ENCODE results near the gene JAG2.
"Not testable (repeated sequence)": the region's sequence is repeated elsewhere in the genome, so short reads cannot be mapped to it uniquely, and the experiment has no call there.

The JAG2 gene

DNA sequence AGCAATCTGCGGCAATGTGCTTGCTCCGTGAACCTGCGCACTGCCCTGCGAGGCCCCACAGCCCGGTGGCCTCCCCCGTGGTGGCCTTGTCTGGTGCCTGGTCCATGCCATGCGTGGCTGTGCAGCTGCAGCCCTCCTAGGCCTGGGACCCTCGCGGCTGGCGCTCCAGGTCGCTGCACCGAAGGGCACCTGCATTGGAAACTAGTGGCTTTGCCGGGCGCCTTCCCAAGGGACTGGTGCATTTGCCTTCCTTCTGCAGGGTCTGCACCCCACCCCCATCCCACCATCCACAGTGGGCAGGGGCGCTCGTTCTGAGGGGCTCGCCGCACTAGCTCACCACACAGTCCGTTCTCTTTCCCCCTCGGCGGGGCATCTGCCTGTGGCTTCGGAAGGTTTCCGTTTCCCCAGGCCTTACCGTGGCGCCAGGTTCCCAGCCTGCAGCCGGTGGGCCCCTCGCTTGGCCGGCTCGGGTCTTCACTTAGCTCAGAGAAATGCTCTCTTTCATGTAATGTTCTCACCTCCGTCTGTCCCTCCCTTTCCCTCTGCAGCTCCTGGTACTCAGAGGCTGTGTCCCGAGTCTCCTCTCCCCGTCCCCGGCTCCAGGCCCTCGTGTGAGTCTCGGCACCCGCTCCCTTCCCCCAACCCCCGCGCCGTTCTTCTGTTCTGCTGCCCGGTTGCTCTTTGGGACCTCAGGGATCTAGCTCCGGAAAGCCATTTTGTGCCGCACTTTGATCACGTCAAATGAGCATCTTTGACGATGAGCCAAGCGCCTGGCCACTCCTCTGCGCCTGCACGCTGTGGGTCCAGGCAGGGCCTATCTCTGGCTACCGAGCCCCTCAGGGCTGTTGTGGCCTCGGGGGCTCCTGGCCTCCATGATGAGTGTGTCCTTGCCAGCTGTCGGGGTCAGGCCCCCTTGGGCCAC lies 31.9 kb downstream of the JAG2 start:
- DNase-seq = no peak

DNA sequence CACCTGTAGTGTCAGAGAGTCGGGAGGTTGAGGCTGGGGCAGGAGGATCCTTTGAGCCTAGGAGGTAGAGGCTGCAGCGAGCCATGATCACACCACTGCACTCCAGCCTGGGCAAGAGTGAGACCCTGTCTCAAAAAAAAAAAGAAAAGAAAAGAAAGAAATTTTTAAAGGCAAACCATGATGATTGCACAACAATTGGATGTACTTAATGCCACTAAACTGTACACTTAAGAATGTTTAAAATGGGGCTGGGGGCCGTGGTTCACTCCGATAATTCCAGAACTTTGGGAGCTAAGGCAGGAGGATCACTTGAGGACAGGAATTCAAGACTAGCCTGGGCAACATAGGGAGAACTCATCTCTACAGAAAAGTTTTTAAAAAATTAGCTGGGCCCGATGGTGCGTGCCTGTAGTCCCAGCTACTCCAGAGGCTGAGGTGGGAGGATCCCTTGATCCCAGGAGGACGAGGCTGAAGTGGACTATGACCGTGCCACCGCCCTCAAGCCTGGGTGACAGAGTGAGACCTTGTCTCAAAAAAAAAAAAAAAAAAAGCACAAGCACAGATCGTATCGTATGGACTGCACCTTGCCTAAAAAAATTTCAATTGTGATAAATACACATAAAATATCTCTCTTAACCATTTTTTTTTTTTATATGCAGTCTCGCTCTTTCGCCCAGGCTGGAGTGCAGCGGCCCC lies 32.7 kb downstream of the JAG2 start:
- no peak for DNase-seq

DNA sequence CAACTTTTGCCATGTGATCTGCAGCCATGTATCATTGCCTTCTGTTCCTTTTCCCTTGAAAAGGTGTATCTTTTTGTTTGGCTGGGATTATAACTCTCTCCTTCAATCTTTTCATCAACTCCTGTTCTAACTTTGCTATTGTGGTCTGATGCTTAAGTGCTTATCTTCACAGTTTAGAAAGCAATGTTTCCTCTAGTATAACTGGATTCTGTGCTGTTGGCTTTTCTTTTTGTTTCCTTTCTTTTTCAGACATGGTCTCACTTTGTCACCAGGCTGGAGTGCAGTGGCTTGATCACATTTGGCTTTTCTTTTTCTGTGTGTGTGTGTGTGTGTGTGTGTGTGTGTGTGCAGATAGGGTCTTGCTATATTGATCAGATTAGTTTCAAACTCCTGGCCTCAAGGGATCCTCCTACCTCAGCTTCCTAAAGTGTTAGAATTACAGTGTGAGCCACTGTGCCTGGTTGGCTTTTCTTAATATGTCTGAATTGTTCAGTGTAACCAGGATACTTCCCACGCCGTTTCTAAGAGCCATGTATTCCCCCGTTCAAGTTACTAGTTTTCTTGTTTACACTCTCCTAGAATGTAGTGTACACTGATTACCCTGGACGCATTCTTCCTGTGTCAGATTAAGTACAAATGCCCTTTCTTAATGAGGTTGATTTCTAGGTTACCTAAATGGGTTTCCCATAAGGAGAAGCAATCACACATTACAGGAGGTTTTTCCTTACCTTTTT lies 35.5 kb downstream of the JAG2 start:
- DNase-seq = no peak

DNA sequence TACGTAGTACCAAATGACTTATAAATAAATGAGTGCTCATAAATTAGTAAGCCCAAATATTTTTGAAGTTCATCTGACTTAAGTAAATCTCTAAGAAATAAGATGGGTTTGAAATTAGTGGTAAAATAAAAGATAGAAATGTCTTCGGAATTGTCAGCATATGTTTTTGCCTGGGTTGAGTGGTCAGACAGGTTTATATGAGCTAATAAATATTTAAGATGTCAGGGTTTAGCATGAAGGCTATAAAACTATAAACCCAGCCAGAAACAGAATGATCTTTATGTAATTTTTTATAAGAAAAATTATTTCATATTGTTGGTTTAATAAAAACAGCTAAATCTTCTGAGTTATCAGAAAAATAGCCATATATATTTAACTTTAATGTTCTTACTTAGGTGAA lies 37.3 kb downstream of the JAG2 start:
- no peak for DNase-seq

DNA sequence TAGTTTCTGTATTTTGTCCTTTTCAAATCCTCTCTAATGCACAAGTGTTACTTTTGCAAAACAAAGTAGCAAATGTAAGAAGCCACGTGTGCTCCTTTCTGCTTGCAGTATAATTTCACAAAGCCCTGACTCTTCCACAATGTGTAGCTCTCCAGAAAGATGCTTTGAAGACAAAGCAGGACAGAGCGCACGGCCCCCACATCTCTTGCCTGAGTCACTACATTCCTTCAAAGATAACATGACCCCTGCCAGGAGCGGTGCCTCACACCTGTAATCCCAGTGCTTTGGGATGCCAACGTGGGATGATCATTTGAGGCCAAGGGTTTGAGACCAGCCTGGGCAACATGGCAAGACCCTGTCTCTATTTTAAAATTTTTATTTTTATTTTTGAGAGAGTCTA lies 40.5 kb downstream of the JAG2 start:
- no peak for DNase-seq

DNA sequence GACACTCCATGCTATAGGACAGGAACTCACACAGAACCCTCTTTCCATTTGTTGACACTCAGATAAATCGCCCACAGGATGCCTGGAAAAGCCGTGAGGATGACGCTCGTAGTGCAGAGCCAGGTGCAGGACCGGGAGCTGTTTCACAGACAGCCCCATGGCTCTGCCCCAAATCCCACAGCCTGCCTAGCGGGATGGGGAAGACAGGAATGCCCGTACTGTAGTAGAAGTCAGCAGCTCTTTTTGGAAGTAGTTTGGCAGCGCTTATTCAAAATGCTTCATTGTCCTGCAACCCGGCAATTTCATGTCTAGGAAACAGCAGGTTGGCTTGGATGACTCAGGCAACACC lies 41.6 kb downstream of the JAG2 start:
- no peak for DNase-seq

DNA sequence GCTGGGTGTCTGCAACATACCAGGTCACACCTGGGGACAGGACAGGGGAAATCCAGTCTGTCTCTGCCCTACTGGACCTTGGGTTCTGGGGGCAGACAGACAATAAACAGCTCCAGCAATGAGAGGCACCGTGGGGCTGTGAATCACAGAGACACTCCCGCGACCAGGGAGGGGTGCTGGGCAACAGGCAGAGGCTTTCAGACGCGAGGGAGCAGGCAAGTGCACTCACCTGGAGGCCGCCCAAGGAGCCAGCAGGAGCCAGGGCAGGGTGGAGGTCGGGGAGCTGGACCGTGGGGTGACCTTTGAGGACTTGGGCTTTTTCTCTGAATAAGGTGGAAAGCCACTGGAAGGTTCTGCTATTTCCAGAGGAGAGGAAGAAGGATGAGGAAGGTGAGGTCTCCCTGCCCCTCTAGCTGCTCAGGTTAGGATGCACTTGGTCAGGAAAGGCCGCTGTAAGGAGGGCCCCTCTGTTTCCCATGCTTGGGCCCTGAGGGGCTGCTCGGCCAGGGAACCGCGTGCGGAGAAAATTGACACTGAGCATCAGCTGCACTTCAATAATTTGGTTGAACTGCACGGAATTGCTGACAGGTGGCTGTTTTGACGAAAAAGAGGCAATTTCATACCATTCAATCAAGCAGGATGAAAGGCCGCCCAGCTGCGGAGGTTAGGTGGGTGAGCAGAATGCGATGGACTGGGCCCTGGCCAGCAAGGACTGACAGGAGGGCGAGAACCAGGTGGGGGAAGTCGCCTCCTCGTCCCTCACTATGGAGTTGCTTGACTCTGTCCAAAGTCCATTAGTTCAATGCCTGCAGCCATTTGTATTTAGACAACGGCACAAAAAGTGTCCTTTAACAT lies 42.2 kb downstream of the JAG2 start:
- no peak for DNase-seq

DNA sequence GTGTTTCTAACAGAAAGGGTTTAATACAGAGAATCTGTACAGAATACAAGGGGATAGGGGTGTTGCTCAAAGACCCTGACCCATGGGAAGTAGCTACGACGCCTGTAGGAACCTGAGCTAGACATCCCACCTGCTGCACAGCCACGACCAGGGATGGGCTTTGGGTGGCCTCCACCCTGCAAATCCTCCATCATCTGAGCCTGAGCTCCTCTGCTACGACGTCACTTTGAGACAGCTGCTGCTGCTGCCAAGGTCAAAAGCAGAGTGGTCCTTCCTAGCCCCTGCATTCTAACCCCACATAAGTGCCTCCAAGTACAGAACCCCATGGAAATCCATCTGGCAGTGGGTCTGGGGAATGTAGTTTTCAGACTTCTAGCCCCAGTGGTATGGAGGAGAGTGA lies 43.8 kb downstream of the JAG2 start:
- no peak for DNase-seq

DNA sequence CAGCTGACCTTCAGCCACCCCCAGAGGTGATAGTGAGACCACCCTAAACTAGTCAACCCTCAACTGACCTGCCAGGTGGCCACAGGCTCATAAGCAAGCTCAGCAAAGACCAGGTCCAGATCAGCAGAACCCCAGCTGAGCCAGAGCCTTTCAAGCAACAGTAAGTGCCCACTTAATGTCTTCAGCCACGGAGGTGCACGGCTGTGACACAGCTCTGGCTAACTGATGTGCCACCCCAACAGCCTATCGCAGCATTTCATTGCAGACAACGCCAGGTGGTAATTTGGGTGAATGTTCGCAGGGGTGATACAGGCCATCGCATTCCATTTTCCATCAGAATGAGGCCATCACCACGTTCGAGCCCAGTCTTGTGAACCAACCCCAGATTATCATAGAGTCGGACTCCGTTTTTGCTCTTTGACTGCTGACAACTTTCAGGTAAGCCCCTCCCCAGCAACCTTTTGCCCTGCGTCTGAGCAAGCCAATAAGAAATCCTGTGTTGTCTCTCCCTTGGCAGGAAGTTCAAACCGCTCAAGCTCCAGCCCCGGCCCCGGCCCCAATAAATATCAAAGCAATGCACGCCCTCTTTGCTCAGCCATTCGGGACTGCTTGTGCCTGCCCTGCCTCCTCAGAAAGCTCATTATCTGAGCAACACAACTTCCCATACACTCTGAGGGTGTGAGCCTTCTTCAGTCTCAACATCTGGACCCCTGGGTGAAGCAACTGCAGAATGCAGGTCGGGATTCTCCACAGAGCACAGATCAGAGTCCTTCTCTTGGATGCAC lies 44.4 kb downstream of the JAG2 start:
- no peak for DNase-seq

DNA sequence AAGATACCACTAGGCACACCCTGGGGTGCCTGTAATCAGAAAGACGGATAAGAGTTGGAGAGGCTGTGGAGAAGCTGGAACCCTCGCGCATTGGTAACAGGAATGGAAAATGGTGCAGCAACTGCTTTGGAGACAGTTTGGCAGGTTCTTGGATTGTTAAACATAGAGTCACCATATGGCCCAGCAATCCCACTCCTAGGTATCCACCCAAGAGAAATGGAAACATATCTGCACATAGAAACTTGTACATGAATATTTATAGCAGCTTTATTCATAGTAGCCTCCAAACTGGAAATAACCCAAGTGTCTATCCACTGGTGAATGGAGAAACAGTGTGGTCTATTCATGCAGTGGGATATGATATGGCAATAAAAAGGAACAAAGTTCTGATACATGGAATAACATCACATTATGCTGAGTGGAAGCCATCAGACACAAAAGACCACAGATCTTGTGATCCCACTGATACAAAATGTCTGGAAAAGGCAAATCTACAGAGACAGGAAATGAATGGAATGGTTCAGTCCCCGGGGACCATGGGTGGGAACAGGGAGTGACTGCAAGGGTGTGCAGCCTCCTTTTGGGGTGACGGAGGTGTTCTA lies 45.4 kb downstream of the JAG2 start:
- no peak for DNase-seq

DNA sequence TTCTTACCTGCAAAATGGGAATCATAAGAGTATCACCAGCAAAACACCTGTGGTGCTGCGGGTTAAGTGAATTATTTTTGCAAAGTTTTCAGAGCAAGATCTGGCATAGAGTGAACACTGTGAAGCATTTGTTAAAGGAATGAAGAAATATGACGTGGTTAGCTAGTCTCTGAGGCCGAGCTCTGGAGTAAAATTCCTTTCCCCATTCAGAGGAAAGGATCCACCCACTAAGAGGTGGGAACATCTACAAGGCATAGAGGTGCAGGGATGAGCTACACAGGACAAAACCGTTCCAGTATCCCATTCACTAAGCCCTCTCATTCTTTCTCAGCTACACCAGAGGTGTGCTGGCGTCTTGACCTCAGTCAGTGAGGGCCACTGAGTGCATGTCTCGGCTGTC lies 48.5 kb downstream of the JAG2 start:
- DNase-seq = no peak

DNA sequence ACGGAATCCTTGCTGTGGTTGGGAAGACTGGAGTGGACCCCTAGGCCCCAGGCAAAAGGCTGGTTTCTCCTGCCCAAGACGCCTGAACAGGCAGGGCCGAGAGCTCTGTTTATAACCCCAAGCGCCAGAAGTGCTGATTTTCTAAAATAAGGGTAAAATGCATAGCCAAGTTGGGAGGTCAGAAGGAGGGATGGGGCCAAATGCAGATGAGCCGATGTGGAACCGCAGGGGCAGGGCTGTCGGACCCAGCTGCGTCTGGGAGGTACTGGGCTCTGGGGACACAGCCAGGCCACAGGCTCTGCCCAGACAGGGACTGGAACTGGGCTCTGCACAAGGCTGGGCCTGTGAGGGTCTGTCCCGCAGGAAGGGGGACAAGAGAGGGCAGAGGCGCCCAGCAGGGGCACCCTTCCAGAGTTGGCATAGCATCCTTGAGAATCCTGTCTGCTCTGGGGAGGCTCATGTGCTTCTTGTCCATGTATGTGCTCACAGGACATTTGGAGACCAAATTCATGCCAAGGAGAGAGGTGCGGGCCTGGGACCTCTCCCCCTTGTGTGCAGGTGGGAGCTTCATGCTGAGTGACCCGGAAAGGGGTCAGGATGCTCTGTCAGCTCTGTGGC lies 49.1 kb downstream of the JAG2 start:
- no peak for DNase-seq

DNA sequence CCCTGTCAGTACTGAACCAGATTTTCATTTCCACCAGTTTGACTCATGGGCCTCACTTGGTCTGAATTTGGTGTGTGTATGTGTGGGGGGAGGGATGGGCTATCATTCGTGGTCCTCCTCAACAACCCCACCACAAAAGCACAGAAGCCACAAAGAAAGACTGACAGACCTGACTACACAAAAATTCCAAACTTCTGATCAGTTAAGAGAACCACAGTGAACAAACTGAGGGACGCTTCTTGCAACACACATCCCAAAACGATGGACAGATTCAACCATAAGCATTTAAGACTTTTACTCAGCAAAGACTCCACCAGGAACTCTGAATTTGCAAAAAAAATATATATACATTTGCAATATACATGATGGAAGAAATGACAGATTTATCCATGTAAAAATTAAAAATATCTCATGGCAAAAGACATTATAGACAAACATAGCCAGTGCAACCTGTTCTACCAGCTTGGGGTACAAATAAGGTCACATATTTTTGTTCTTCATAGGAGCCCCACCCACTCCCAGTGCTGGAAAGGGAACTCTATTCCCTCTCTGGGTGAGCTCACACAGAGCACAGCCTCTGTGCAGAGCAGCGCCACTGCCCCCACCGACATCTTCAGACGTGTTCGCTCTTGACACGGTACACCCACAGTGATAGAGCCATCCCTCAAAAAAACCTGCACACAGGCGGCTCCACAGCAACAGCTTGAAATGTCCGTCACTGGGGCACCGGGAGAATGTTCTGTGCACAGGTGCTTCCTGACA lies 49.7 kb downstream of the JAG2 start:
- no peak for DNase-seq

DNA sequence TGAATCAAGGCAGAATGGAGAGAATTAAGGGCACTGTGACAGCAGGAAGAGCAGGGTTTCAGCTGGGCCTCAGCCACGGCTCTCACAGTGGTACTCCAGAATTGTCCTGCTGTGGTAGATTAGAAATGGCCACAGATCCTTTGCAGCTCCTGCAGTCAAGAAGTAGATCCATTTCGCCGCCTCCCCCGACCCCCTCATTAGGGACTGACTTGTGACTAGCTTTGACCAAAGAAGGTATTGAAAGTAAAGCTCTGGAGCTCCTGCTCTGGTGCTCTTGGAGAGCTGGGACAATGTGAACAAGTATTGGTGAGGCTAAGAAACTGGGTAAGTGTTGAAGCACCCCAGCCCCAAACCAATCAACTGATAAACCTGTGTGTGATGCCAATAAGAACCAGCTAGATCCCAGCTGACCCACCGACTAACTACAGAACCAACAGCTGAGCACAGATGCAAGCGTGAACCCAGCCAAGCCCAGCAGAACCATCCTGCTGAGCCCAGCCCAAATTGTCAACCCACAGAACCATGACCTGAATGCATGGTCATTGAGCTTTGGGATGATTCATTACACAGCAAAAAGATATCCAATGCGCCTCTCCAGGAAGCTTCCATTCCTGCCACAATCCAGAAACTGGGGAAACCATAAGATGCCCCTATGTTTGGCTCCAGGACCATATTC lies 50.7 kb downstream of the JAG2 start:
- DNase-seq = no peak

DNA sequence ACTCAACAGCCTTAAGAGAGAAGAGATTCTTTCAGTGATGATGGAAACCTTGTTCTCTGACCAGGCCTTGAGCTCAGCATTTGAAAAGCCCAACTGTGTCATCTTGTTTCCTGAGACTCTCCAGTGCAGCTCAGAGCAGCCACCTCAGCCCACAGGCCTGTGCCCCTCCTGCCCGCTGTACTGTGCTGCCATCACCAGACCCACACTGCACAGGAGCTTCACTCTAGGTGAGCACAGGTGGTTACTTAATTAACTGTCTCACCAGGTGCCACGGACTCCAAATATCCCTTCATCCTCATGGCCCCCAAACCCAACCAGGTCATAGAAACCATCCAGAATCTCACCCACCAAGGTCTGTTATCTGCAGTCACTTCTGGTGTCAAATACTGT lies 51.3 kb downstream of the JAG2 start:
- DNase-seq = no peak

DNA sequence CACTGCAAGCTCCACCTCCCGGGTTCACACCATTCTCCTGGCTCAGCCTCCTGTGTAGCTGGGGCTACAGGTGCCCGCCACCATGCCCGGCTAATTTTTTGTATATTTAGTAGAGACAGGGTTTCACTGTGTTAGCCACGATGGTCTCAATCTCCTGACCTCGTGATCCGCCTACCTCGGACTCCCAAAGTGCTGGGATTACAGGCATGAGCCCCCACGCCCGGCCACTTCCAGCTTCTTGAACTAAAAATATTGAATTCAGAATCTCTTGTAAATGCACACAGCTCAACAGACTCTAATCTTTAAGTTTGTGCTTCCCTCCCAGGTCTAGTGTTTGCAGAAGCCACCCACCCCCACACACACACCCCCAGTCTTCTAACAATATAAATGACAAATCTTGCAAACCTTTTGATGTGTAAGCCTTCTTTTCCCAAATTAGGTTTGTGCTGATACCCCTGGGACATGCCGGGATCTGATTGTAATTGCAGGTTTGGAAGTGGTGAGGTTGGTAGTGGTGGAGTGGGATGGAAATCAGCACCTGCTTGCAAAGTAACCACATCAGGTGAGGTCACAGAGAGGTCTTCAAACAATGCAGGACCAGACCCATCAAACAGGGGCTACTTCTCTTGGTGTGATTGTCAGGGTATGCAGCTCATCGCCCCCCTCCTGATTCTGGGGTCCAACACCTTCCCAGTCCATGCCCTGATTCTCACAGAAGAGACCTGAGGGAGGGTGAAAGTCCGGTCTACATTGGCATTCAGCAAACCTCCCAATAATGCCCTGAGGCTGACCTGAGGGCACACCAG lies 51.9 kb downstream of the JAG2 start:
- no peak for DNase-seq

DNA sequence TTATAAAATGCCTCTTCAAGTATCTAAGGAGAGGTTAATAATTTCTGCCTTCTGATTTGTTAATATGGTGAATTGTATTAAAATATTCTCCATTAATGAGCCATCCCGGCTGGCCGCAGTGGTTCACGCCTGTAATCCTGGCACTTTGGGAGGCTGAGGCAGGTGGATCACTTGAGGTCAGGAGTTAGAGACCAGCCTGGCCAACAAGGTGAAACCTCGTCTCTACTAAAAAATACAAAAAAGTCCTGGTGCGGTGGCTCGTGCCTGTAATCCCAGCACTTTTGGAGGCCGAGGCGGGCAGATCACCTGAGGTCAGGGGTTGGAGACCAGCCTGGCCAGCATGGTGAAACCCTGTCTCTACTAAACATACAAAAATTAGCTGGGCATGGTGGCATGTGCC lies 59.3 kb downstream of the JAG2 start:
- not testable (repeated sequence) for DNase-seq

DNA sequence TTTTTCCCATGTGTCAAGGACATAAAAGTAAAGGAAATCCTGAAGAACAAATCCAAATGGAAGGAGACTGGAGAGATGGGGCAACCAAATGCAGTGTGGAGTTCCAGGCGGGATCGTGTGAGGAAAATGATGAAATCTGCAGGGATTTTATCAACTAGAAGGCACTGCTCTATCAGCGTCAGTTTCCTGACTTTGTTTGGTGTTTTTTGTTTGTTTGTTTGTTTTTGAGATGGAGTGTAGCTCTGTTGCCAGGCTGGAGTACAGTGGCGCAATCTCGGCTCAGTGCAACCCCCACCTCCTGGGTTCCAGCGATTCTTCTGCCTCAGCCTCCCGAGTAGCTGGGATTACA lies 60.1 kb downstream of the JAG2 start:
- no peak for DNase-seq

Measured in NCI-H524 treated with DMSO at 0.1 percent for 48 hours (cell line).